SK-MEL-5 (cell line): ENCODE measurements around the gene IL4. TPM values are rescaled to one million over a fixed set of nuclear protein-coding genes. Genes with fewer than 3 reads are reported as not detected.
"Not testable (repeated sequence)": the region's sequence is repeated elsewhere in the genome, so short reads cannot be mapped to it uniquely, and the experiment has no call there.

Source experiments
- DNase-seq: peaks from one replicate; pipeline ENCODE4 v3.0.0-alpha.2; 2016; ENCODE audit warnings: low read depth, low spot score
- in situ Hi-C: cut with HindIII; loops from 2 replicates; pipeline ENCODE4 v1.10.0; 2016; ENCODE audit warnings: low sequenced_read_pairs, high pct_unique_total_duplicates, low pct_unique_long_range_greater_than_20kb
- total RNA-seq: library from RNA; depleted of rRNA; stranded (reverse); fragments of >200 nt; shearing (Covaris generic); gene quantifications from 2 replicates; pipeline ENCODE4 v1.2.3, GENCODE V29; 2014

Gene IL4
- total RNA-seq, 1 experiment from 2014 or later, result not detected

- no peak for DNase-seq
- in situ Hi-C loops, result no loop called here
Measured at GRCh38 chr5:132681983-132682382, 8.2 kb downstream of the IL4 start.

- in situ Hi-C loops, result no loop called here
- DNase-seq, result no peak
Measured at GRCh38 chr5:132684491-132684890, 10.7 kb downstream of the IL4 start.

GRCh38 chr5:132684922-132685720, 11.3 kb downstream of the IL4 start:
- in situ Hi-C loops, result no loop called here
- no peak for DNase-seq

- in situ Hi-C loops, result no loop called here
- no peak for DNase-seq
Measured at GRCh38 chr5:132686193-132686592, 12.4 kb downstream of the IL4 start.

GRCh38 chr5:132687995-132688394, 14.2 kb downstream of the IL4 start:
- in situ Hi-C loops, result no loop called here
- no peak for DNase-seq

- in situ Hi-C loops, result no loop called here
- no peak for DNase-seq
Measured at GRCh38 chr5:132688536-132689339, 14.9 kb downstream of the IL4 start.

- in situ Hi-C loops, result no loop called here
- no peak for DNase-seq
Measured at GRCh38 chr5:132689513-132689912, 15.7 kb downstream of the IL4 start.

- no peak for DNase-seq
- in situ Hi-C loops, result no loop called here
Measured at GRCh38 chr5:132690156-132690555, 16.4 kb downstream of the IL4 start.

- in situ Hi-C loops, DNase-seq: not testable (repeated sequence)
Measured at GRCh38 chr5:132691755-132692631, 18.2 kb downstream of the IL4 start.

- no peak for DNase-seq
- in situ Hi-C loops, result no loop called here
Measured at GRCh38 chr5:132692632-132692967, 18.8 kb downstream of the IL4 start.

GRCh38 chr5:132695956-132696355, 22.2 kb downstream of the IL4 start:
- in situ Hi-C loops, result no loop called here
- no peak for DNase-seq

GRCh38 chr5:132704875-132705274, 31.1 kb downstream of the IL4 start:
- in situ Hi-C loops, result no loop called here
- no peak for DNase-seq

- in situ Hi-C loops, result no loop called here
- DNase-seq, result no peak
Measured at GRCh38 chr5:132708645-132709044, 34.9 kb downstream of the IL4 start.

- peak; percentile 28 for DNase-seq
- in situ Hi-C loops, result no loop called here
Measured at GRCh38 chr5:132714456-132715307, 40.9 kb downstream of the IL4 start.

GRCh38 chr5:132718544-132719312, 44.9 kb downstream of the IL4 start:
- in situ Hi-C loops, result no loop called here

GRCh38 chr5:132725745-132726144, 52.0 kb downstream of the IL4 start:
- DNase-seq, result no peak
- in situ Hi-C loops, result no loop called here

More at GRCh38 chr5:132718544-132719312, 44.9 kb downstream of the IL4 start:
- DNase-seq, result no peak

- in situ Hi-C loops, result no loop called here
- DNase-seq, result no peak
Measured at GRCh38 chr5:132729896-132730295, 56.1 kb downstream of the IL4 start.
